Transverse colon (tissue), 3 donors: ENCODE data around the gene SKOR2.
A peak's percentile ranks its signal among the peaks of the same experiment; 100 is the strongest.

ENCODE experiments used
- POLR2A ChIP-seq: fragments of 450-650 bp; IDR thresholded peaks from one replicate; pipeline ENCODE4 v1.6.1; 2016; ENCODE audit warnings: antibody characterized with exemption, mild to moderate bottlenecking, moderate library complexity
- TF ChIP-seq, protein P1 (sequence below), 5 experiments: fragments of 200-600 bp in 3 of 5; fragments of 450-650 bp in 2 of 5; sonication (generic) in 3 of 5; IDR thresholded peaks; 1 replicate in 2 of 5; 2 replicates in 3 of 5; pipeline ENCODE4 v1.5.1; 2016 to 2017; ENCODE audit warnings: antibody characterized with exemption in 5 of 5, inconsistent platforms in 3 of 5, mild to moderate bottlenecking in 2 of 5, moderate library complexity in 1 of 5

DNA sequence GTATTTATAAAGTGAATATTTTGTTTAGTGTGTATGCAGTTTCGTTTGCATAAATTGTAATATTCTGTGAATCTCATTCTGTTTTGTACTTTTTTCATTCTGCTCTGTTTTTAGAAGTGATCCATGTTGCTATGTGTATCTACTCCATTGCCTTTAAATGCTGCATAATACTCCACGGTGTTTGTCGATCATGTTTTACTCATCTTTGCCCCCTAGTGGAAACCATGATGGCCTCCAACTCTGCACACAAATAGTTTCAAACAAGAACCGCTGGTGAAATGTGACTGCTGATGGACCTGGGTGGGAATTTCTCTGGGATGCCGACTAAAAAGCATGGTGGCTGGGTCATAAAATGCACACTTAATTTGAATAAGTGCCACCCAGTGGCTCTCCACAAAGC, 32.0 kb upstream of the SKOR2 start:
- TF ChIP-seq, protein P1, sequence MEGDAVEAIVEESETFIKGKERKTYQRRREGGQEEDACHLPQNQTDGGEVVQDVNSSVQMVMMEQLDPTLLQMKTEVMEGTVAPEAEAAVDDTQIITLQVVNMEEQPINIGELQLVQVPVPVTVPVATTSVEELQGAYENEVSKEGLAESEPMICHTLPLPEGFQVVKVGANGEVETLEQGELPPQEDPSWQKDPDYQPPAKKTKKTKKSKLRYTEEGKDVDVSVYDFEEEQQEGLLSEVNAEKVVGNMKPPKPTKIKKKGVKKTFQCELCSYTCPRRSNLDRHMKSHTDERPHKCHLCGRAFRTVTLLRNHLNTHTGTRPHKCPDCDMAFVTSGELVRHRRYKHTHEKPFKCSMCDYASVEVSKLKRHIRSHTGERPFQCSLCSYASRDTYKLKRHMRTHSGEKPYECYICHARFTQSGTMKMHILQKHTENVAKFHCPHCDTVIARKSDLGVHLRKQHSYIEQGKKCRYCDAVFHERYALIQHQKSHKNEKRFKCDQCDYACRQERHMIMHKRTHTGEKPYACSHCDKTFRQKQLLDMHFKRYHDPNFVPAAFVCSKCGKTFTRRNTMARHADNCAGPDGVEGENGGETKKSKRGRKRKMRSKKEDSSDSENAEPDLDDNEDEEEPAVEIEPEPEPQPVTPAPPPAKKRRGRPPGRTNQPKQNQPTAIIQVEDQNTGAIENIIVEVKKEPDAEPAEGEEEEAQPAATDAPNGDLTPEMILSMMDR (IDR thresholded peaks at IDR 0.05): peak in 4 of 5 experiments; percentile 16 to 33 (median 22)
- TF ChIP-seq POLR2A: no peak
